ENCODE data around the gene DLGAP1. TPM values are rescaled to one million over a fixed set of nuclear protein-coding genes. Genes with fewer than 3 reads are reported as not detected.

The DLGAP1 gene
- total RNA-seq, 1 experiment from 2014 or later: 23.2 TPM

GRCh38 chr18:4403836-4404235 lies 51.3 kb downstream of the DLGAP1 start:
- Histone ChIP-seq H2BK20ac (ENCODE audit: low read depth, low read length, poor library complexity, severe bottlenecking) (no peak overlapping the region), H3K9me3 (ENCODE audit: control insufficient read depth, low read depth, low read length) (no peaks in the 10 kb centered on the region), H4K5ac (ENCODE audit: insufficient read length, low read depth, low read length) (no peak overlapping the region), H3K4ac (ENCODE audit: low read depth, low read length) (no peak overlapping the region), H2AK5ac (ENCODE audit: insufficient read length, low read length) (no peak overlapping the region), H3K23ac (ENCODE audit: insufficient read length, low read depth, low read length) (no peak overlapping the region), H2BK120ac (ENCODE audit: low read depth, low read length, poor library complexity, severe bottlenecking) (no peak overlapping the region), H3K56ac (ENCODE audit: insufficient read length, low read depth, low read length) (no peak overlapping the region), H2BK5ac (ENCODE audit: insufficient read length, low read length) (no peak overlapping the region), H2BK15ac (ENCODE audit: low read depth, low read length) (no peak overlapping the region), H3K27me3 (ENCODE audit: insufficient read depth, low read length) (no peaks in the 10 kb centered on the region), H3T11ph (ENCODE audit: low read length) (no peak overlapping the region), H3K9ac (ENCODE audit: extremely low read depth, insufficient read length, low read length) (no peak overlapping the region), H3K4me2 (ENCODE audit: insufficient read depth, insufficient read length, low read length) (no peak overlapping the region), H3K79me2 (ENCODE audit: insufficient read depth, low read length) (0 out of 2 replicates have a peak, but pooled peaks cover 2% of the 10 kb centered on the region), H4K91ac (ENCODE audit: insufficient read length, low read depth, low read length) (no peak overlapping the region), H3K18ac (ENCODE audit: insufficient read length, low read depth, low read length) (no peak overlapping the region), H4K20me1 (ENCODE audit: control insufficient read depth, insufficient read depth, insufficient read length) (no peaks in the 10 kb centered on the region), H3K4me1 (ENCODE audit: insufficient read depth, low read length) (no peaks in the 10 kb centered on the region; the same call in 1 of the 2 replicates), H2AFZ (ENCODE audit: low read length) (no peak overlapping the region), H3K23me2 (ENCODE audit: insufficient read length, low read depth, low read length, poor library complexity, severe bottlenecking) (no peaks in the 10 kb centered on the region), H4K8ac (replicated peaks; ENCODE audit: insufficient read length, low read depth, low read length) (no peak overlapping the region), H2BK12ac (ENCODE audit: insufficient read length, low read depth, low read length) (no peak overlapping the region), H3K79me1 (ENCODE audit: insufficient read depth, low read depth, low read length, poor library complexity, severe bottlenecking) (peaks cover 3% of the 10 kb centered on the region), H3K27ac (ENCODE audit: insufficient read length, low read depth, low read length) (no peak overlapping the region), H3K14ac (ENCODE audit: insufficient read depth, low read length) (no peak overlapping the region)
- no CpG with 5 or more reads among the region's 1 CpG for WGBS (ENCODE audit: extremely low coverage, insufficient read length, low lambda C conversion rate)
- TF ChIP-seq CTCF (conservative IDR thresholded peaks at IDR 0.05): no peak
- Mint-ChIP-seq H3K27me3 (ENCODE audit: low read depth) (no peaks in the 10 kb centered on the region), H3K36me3 (ENCODE audit: insufficient read depth in 1 of 3, low read depth in 3 of 3) (no peaks in the 10 kb centered on the region), H3K4me1 (peaks cover 52 to 67% of the 10 kb centered on the region in 2 experiments), H3K27ac (peak overlapping the region; percentile 41 to 92 (median 79); a peak in 6 of 7 replicates), H3K9me3 (no peaks in the 10 kb centered on the region), H3K4me3 (peak overlapping the region in 1 of 2 experiments; percentile 52; a peak in 1 of 5 replicates)
- no peak for DNase-seq
